K562 (cell line): ENCODE results near the gene ZNF277. TPM values are rescaled to one million over a fixed set of nuclear protein-coding genes. Genes with fewer than 3 reads are reported as not detected.
A peak's percentile ranks its signal among the peaks of the same experiment; 100 is the strongest.

Experiments
- ATAC-seq: fragments of 200-7000 bp; cut with Tn5 transposase; 3 replicates; pipeline ENCODE4 v1.9.1; 2020; ENCODE audit warnings: moderate library complexity
- BruUV-seq: library from RNA; stranded (reverse); fragments of 400-500 nt; replicated peaks from 2 replicates; lab custom pipeline; 2021; lab: Mats Ljungman, UMichigan
- CTCF ChIA-PET: fragments of 300-600 bp; formaldehyde crosslinking; extraction: SDS; loops from one replicate; lab custom pipeline; 2021; ENCODE audit warnings: low intra/inter-chr PET ratio; lab: Yijun Ruan, JAX
- POLR2A ChIA-PET: fragments of 300-600, 350-650 bp; sonication (Branson Sonifier 250); formaldehyde crosslinking; extraction: SDS; loops from one replicate; lab custom pipeline; 2021; ENCODE audit warnings: antibody characterized with exemption, inconsistent platforms; lab: Yijun Ruan, JAX
- DNase-seq, 4 experiments: peaks; one replicate each; pipeline versions ENCODE4 v3.0.0 to v3.0.0-alpha.2; 2011 to 2018; ENCODE audit warnings: low spot score in 3 of 4, mixed read lengths in 3 of 4; ENCODE audit errors: extremely low read depth in 1 of 4
- FAIRE-seq: peaks from 2 replicates; lab custom pipeline; 2011; peaks lifted over from hg19 to GRCh38; lab: Jason Lieb, UNC
- H2AFZ ChIP-seq: 2 replicates; pipeline ENCODE4 v1.6.0; 2011; ENCODE audit warnings: low read depth, low read length, control low read depth, inconsistent platforms
- H3K27ac ChIP-seq: fragments of 200-600 bp; 3 replicates; pipeline ENCODE4 v1.8.0; 2011; ENCODE audit warnings: low read depth, mild to moderate bottlenecking, control low read depth, inconsistent platforms, low read length, moderate library complexity, mixed read lengths; ENCODE audit errors: extremely low read depth
- H3K27me3 ChIP-seq, 2 experiments: fragments of 300-600 bp in 1 of 2; 2 replicates in 1 of 2; 3 replicates in 1 of 2; pipeline versions ENCODE4 v1.6.0 to v1.8.0; 2011; ENCODE audit warnings: inconsistent platforms in 2 of 2, low read length in 2 of 2, mild to moderate bottlenecking in 1 of 2, mixed read lengths in 1 of 2, moderate library complexity in 1 of 2; ENCODE audit not compliant: control insufficient read depth in 2 of 2, insufficient read depth in 2 of 2
- H3K36me3 ChIP-seq: fragments of 300-600 bp; 3 replicates; pipeline ENCODE4 v1.8.0; 2011; ENCODE audit warnings: mild to moderate bottlenecking, low read length, inconsistent platforms; ENCODE audit not compliant: control insufficient read depth, insufficient read depth
- H3K4me1 ChIP-seq, 2 experiments: fragments of 200-600 bp in 1 of 2; replicated peaks in 1 of 2; 2 replicates in 1 of 2; 3 replicates in 1 of 2; pipeline versions ENCODE4 v1.5.1 to v1.8.0; 2011; ENCODE audit warnings: inconsistent platforms in 2 of 2, low read length in 2 of 2, mild to moderate bottlenecking in 1 of 2, mixed read lengths in 1 of 2, moderate library complexity in 1 of 2; ENCODE audit not compliant: control insufficient read depth in 2 of 2, insufficient read depth in 2 of 2
- H3K4me2 ChIP-seq: 2 replicates; pipeline ENCODE4 v1.6.1; 2011; ENCODE audit warnings: low read length, control low read depth, inconsistent platforms, mixed read lengths; ENCODE audit not compliant: insufficient read depth
- H3K4me3 ChIP-seq: fragments of 200-600 bp; sonication (generic), shearing (Covaris generic); 2 replicates; pipeline ENCODE4 v1.5.1; 2016; ENCODE audit warnings: control low read depth, inconsistent platforms
- H3K79me2 ChIP-seq: fragments of 200-600 bp; 3 replicates; pipeline ENCODE4 v1.8.0; 2011; ENCODE audit warnings: low read length, inconsistent platforms; ENCODE audit not compliant: control insufficient read depth, insufficient read depth
- H3K9ac ChIP-seq, 2 experiments: 2 replicates each; pipeline versions ENCODE4 v1.6.0 to v1.6.1; 2011; ENCODE audit warnings: low read depth in 2 of 2, low read length in 2 of 2, control low read depth in 1 of 2, inconsistent platforms in 1 of 2, mild to moderate bottlenecking in 1 of 2, mixed read lengths in 1 of 2; ENCODE audit not compliant: insufficient read depth in 1 of 2
- H3K9me1 ChIP-seq: one replicate; pipeline ENCODE4 v1.6.0; 2011; ENCODE audit warnings: inconsistent platforms, mild to moderate bottlenecking, low read length, moderate library complexity; ENCODE audit not compliant: control insufficient read depth, insufficient read depth
- H3K9me3 ChIP-seq: replicated peaks from 2 replicates; pipeline ENCODE4 v1.5.1; 2011; ENCODE audit warnings: low read depth, low read length, inconsistent platforms; ENCODE audit not compliant: control insufficient read depth, insufficient read depth
- H4K20me1 ChIP-seq: replicated peaks from 2 replicates; pipeline ENCODE4 v1.6.1; 2011; ENCODE audit warnings: low read length, inconsistent platforms, mixed read lengths; ENCODE audit not compliant: control insufficient read depth, insufficient read depth
- C11orf30 ChIP-seq: fragments of 450-650 bp; IDR thresholded peaks from 2 replicates; pipeline ENCODE4 v1.6.1; 2016; ENCODE audit warnings: low read depth, mild to moderate bottlenecking
- MAFF ChIP-seq: IDR thresholded peaks from 2 replicates; pipeline ENCODE4 v1.6.1; 2012; ENCODE audit warnings: low read length, improper control_type of control experiment
- MAFG ChIP-seq: fragments of 450-650 bp; conservative IDR thresholded peaks from 2 replicates; pipeline ENCODE4 v1.6.1; 2016; ENCODE audit warnings: missing genetic modification characterization, missing compliant biosample characterization
- MAFK ChIP-seq: IDR thresholded peaks from 2 replicates; pipeline ENCODE4 v1.6.1; 2011; ENCODE audit warnings: low read length, improper control_type of control experiment
- SIRT6 ChIP-seq: IDR thresholded peaks from one replicate; pipeline ENCODE4 v1.6.1; 2012; ENCODE audit warnings: low read depth, mild to moderate bottlenecking, control low read depth, inconsistent platforms, low read length, moderate library complexity
- THAP12 ChIP-seq: fragments of 250-450 bp; sonication (Bioruptor Pico); IDR thresholded peaks from 2 replicates; pipeline ENCODE4 v1.9.0; 2021; ENCODE audit warnings: mild to moderate bottlenecking, inconsistent platforms
- ZNF316 ChIP-seq: fragments of 450-650 bp; IDR thresholded peaks from 2 replicates; pipeline ENCODE4 v1.6.1; 2016
- WGBS: fragments of 100-300 bp; shearing (Covaris generic); methylation state at CpG from one replicate; pipeline ENCODE4 v1.1.6; 2016; ENCODE audit warnings: low coverage, mixed read lengths; ENCODE audit not compliant: insufficient coverage; ENCODE audit errors: missing lambda C conversion rate; 5-methylcytosine and 5-hydroxymethylcytosine counted together
- in situ Hi-C: fragments of 300-500 bp; cut with MboI; formaldehyde crosslinking; loops from 4 replicates; pipeline ENCODE4 v1.15.0; 2018; ENCODE audit warnings: inconsistent platforms, mixed read lengths
- intact Hi-C: fragments of 100-400 bp; cut with micrococcal nuclease; formaldehyde crosslinking; loops from 2 replicates; pipeline ENCODE4 v1.14.2; 2022
- polyA plus RNA-seq, 8 experiments: library from polyadenylated mRNA; depleted of rRNA in 4 of 8; stranded (reverse) in 5 of 8; unstranded in 3 of 8; fragments of >200 nt; fragmentation: Nextera tagmentation in 2 of 8; fragmentation: Illumina TruSeq in 1 of 8; extraction: Ambion mirVana in 2 of 8; extraction: Trizol in 1 of 8; gene quantifications; 2 replicates each; pipeline versions ENCODE4 v1.2.1 to v1.2.3, GENCODE V29; 2011 to 2014; ENCODE audit warnings: inconsistent platforms in 1 of 8, missing spikeins in 1 of 8
- total RNA-seq, 7 experiments: library from RNA; depleted of rRNA in 6 of 7; stranded (reverse); fragments of >200 nt in 6 of 7; fragmentation: Illumina TruSeq in 2 of 7; extraction: Trizol in 2 of 7; gene quantifications; 2 replicates each; pipeline versions ENCODE4 v1.2.1 to v1.2.3, GENCODE V29; 2011 to 2021; ENCODE audit warnings: low replicate concordance in 1 of 7

The ZNF277 gene
- total and polyA plus RNA-seq, 9 of the 15 experiments (the other 6 are each of a cell fraction or from before 2014, with no cell fraction given): 18.8 to 33.5 (median 27.7) TPM

GRCh38 chr7:112308974-112309373 is 102.5 kb downstream of the ZNF277 start:
- Histone ChIP-seq H3K27me3 (no peaks in the 10 kb centered on the region), H3K4me3 (no peak overlapping the region), H3K9me3 (no peaks in the 10 kb centered on the region), H3K4me1 (no peaks in the 10 kb centered on the region), H3K9ac (no peak overlapping the region), H3K36me3 (no peaks in the 10 kb centered on the region), H3K79me2 (no peaks in the 10 kb centered on the region), H3K4me2 (no peak overlapping the region), H2AFZ (no peak overlapping the region), H3K9me1 (no peaks in the 10 kb centered on the region), H4K20me1 (no peaks in the 10 kb centered on the region), H3K27ac (no peak overlapping the region)
- in situ Hi-C loops: no loop called here
- ChIA-PET CTCF (no interaction called here), POLR2A (no interaction called here)
- no TSS peak for BruUV-seq
- TF ChIP-seq MAFK (peak; percentile 64), SIRT6 (no peak), THAP12 (CRISPR knock-in tag) (no peak), ZNF316 (peak; percentile 81), MAFG (tag) (peak; percentile 48), C11orf30 (peak; percentile 68; the same call in 1 of the 2 replicates), MAFF (peak; percentile 60)
- WGBS: 45% methylated on average over 3 of the region's 3 CpGs
- FAIRE-seq: no peak
- no peak for ATAC-seq
- intact Hi-C loops: no loop called here
- DNase-seq: no peak
